ENCODE results near the gene KCNG2. TPM values are rescaled to one million over a fixed set of nuclear protein-coding genes. Genes with fewer than 3 reads are reported as not detected.

Gene KCNG2
- total and polyA plus RNA-seq, 4 donors = 0.03 to 0.23 (median 0.08) TPM; not detected in 1

GRCh38 chr18:79829136-79829854, 31.6 kb downstream of the KCNG2 start:
- no peak overlapping the region for H3K9ac ChIP-seq (ENCODE audit: low read depth in 1 of 2, low read length in 2 of 2)
- H3K27ac ChIP-seq (ENCODE audit: low read depth in 1 of 2, low read length in 2 of 2) = no peak overlapping the region
- H3K9me3 ChIP-seq (ENCODE audit: control insufficient read depth in 4 of 4, low read length in 3 of 4) = no peaks in the 10 kb centered on the region
- peaks cover 0 to 3% (median 0%) of the 10 kb centered on the region in 4 donors for H3K27me3 ChIP-seq (ENCODE audit: control insufficient read depth in 4 of 4, insufficient read depth in 4 of 4, low read length in 3 of 4)
- WGBS = 90% methylated on average over 17 of the region's 17 CpGs
- no peak for TF ChIP-seq FOXA1 (IDR thresholded peaks at IDR 0.05)
- TF ChIP-seq MAX (IDR thresholded peaks at IDR 0.05) = no peak
- no peak for TF ChIP-seq RXRA (IDR thresholded peaks at IDR 0.05)
- no peak for TF ChIP-seq ZBTB33 (IDR thresholded peaks at IDR 0.05)
- no peak for TF ChIP-seq YY1 (IDR thresholded peaks at IDR 0.05)
- no peak for TF ChIP-seq TAF1 (conservative IDR thresholded peaks at IDR 0.05)
- TF ChIP-seq, protein P1, sequence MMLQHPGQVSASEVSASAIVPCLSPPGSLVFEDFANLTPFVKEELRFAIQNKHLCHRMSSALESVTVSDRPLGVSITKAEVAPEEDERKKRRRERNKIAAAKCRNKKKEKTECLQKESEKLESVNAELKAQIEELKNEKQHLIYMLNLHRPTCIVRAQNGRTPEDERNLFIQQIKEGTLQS (IDR thresholded peaks at IDR 0.05) = no peak
- no peak for TF ChIP-seq RAD21 (IDR thresholded peaks at IDR 0.05)
- no peak for TF ChIP-seq GABPA (IDR thresholded peaks at IDR 0.05 in 1 of 2, conservative IDR thresholded peaks at IDR 0.05 in 1 of 2)
- no peak for TF ChIP-seq CTCF (IDR thresholded peaks at IDR 0.05; ENCODE audit: low read depth, low read length, missing input control)
- TF ChIP-seq HNF4A (conservative IDR thresholded peaks at IDR 0.05) = no peak
- TF ChIP-seq, protein P2, sequence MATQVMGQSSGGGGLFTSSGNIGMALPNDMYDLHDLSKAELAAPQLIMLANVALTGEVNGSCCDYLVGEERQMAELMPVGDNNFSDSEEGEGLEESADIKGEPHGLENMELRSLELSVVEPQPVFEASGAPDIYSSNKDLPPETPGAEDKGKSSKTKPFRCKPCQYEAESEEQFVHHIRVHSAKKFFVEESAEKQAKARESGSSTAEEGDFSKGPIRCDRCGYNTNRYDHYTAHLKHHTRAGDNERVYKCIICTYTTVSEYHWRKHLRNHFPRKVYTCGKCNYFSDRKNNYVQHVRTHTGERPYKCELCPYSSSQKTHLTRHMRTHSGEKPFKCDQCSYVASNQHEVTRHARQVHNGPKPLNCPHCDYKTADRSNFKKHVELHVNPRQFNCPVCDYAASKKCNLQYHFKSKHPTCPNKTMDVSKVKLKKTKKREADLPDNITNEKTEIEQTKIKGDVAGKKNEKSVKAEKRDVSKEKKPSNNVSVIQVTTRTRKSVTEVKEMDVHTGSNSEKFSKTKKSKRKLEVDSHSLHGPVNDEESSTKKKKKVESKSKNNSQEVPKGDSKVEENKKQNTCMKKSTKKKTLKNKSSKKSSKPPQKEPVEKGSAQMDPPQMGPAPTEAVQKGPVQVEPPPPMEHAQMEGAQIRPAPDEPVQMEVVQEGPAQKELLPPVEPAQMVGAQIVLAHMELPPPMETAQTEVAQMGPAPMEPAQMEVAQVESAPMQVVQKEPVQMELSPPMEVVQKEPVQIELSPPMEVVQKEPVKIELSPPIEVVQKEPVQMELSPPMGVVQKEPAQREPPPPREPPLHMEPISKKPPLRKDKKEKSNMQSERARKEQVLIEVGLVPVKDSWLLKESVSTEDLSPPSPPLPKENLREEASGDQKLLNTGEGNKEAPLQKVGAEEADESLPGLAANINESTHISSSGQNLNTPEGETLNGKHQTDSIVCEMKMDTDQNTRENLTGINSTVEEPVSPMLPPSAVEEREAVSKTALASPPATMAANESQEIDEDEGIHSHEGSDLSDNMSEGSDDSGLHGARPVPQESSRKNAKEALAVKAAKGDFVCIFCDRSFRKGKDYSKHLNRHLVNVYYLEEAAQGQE (IDR thresholded peaks at IDR 0.05) = no peak
- no peak for TF ChIP-seq SP1 (IDR thresholded peaks at IDR 0.05)
- TF ChIP-seq HNF4G (IDR thresholded peaks at IDR 0.05) = no peak
- no peak for TF ChIP-seq NR2F2 (IDR thresholded peaks at IDR 0.05)
- TF ChIP-seq JUND (IDR thresholded peaks at IDR 0.05) = no peak
- no peak for TF ChIP-seq EGR1 (IDR thresholded peaks at IDR 0.05; ENCODE audit: low read depth in 2 of 2)
- no peak for TF ChIP-seq FOXA2 (IDR thresholded peaks at IDR 0.05)
- peak; percentile 13 for DNase-seq (ENCODE audit: low spot score)
- no peaks in the 10 kb centered on the region for H3K4me1 ChIP-seq (ENCODE audit: control insufficient read depth in 4 of 4, insufficient read depth in 4 of 4, low read length in 3 of 4)
- no peak overlapping the region for H3K4me3 ChIP-seq (ENCODE audit: low read depth in 1 of 3, low read length in 3 of 3)
- no peaks in the 10 kb centered on the region for H3K36me3 ChIP-seq (ENCODE audit: control insufficient read depth in 4 of 4, insufficient read depth in 3 of 4, low read depth in 1 of 4, low read length in 3 of 4)

Data from liver (tissue), 9 donors.